NCI-H128 (cell line): ENCODE measurements around the gene CORO1C.
A peak's percentile ranks its signal among the peaks of the same experiment; 100 is the strongest.
"Not testable (repeated sequence)": the region's sequence is repeated elsewhere in the genome, so short reads cannot be mapped to it uniquely, and the experiment has no call there.

Experiments used
- DNase-seq: peaks from one replicate; lab custom pipeline; 2025; ENCODE audit not compliant: unreplicated experiment; lab: John Stamatoyannopoulos, UW

Gene CORO1C

GRCh38 chr12:108679106-108679681, 52.1 kb downstream of the CORO1C start:
- DNase-seq, result no peak

GRCh38 chr12:108678104-108678730, 53.1 kb downstream of the CORO1C start:
- DNase-seq, result no peak

GRCh38 chr12:108677381-108677780, 53.9 kb downstream of the CORO1C start:
- no peak for DNase-seq

GRCh38 chr12:108676707-108677106, 54.6 kb downstream of the CORO1C start:
- no peak for DNase-seq

- DNase-seq, result no peak
Observed at GRCh38 chr12:108675792-108676191, 55.5 kb downstream of the CORO1C start.

- no peak for DNase-seq
Observed at GRCh38 chr12:108672054-108672453, 59.3 kb downstream of the CORO1C start.

- DNase-seq, result no peak
Observed at GRCh38 chr12:108671110-108671509, 60.2 kb downstream of the CORO1C start.

- DNase-seq, result no peak
Observed at GRCh38 chr12:108670066-108670631, 61.2 kb downstream of the CORO1C start.

- no peak for DNase-seq
Observed at GRCh38 chr12:108668542-108668941, 62.8 kb downstream of the CORO1C start.

GRCh38 chr12:108668063-108668462, 63.3 kb downstream of the CORO1C start:
- DNase-seq, result no peak

GRCh38 chr12:108667349-108667748, 64.0 kb downstream of the CORO1C start:
- no peak for DNase-seq

GRCh38 chr12:108666401-108666881, 64.9 kb downstream of the CORO1C start:
- DNase-seq, result no peak

GRCh38 chr12:108665608-108666202, 65.6 kb downstream of the CORO1C start:
- no peak for DNase-seq

GRCh38 chr12:108664338-108665258, 66.7 kb downstream of the CORO1C start:
- DNase-seq, result peak; percentile 59

- no peak for DNase-seq
Observed at GRCh38 chr12:108663324-108664015, 67.8 kb downstream of the CORO1C start.

GRCh38 chr12:108658115-108658514, 73.2 kb downstream of the CORO1C start:
- DNase-seq, result not testable (repeated sequence)

- DNase-seq, result no peak
Observed at GRCh38 chr12:108657130-108657745, 74.1 kb downstream of the CORO1C start.

- DNase-seq, result not testable (repeated sequence)
Observed at GRCh38 chr12:108656247-108656646, 75.1 kb downstream of the CORO1C start.

GRCh38 chr12:108655812-108656175, 75.5 kb downstream of the CORO1C start:
- not testable (repeated sequence) for DNase-seq

GRCh38 chr12:108654622-108655021, 76.7 kb downstream of the CORO1C start:
- DNase-seq, result not testable (repeated sequence)
